ENCODE measurements around the gene KIAA0232. TPM values are rescaled to one million over a fixed set of nuclear protein-coding genes. Genes with fewer than 3 reads are reported as not detected.

Gene KIAA0232
- total and polyA plus RNA-seq, 2 donors, result 10.5 to 12.8 TPM

- DNase-seq (ENCODE audit: low read depth in 6 of 9, low spot score in 9 of 9), result no peak
- Histone ChIP-seq H3K4me3 (ENCODE audit: low read length in 2 of 2) (no peak overlapping the region), H3K4me1 (ENCODE audit: control insufficient read depth in 2 of 2, insufficient read depth in 2 of 2, low read length in 2 of 2) (no peaks in the 10 kb centered on the region), H3K9me3 (ENCODE audit: control insufficient read depth in 2 of 2, insufficient read depth in 1 of 2, low read length in 1 of 2) (no peaks in the 10 kb centered on the region), H3K27ac (ENCODE audit: low read depth in 1 of 2, low read length in 1 of 2) (no peak overlapping the region), H3K27me3 (ENCODE audit: control insufficient read depth in 2 of 2, insufficient read depth in 1 of 2, low read length in 1 of 2) (no peaks in the 10 kb centered on the region), H3K36me3 (ENCODE audit: control insufficient read depth in 2 of 2, insufficient read depth in 2 of 2, low read length in 1 of 2) (no peaks in the 10 kb centered on the region)
- 94% methylated on average over 2 of the region's 2 CpGs for WGBS
These were observed 25.7 kb downstream of the KIAA0232 start for GRCh38 chr4:6808259-6808658.

- H3K27me3 ChIP-seq (ENCODE audit: control insufficient read depth in 2 of 2, insufficient read depth in 1 of 2, low read length in 1 of 2), result no peaks in the 10 kb centered on the region
- H3K36me3 ChIP-seq (ENCODE audit: control insufficient read depth in 2 of 2, insufficient read depth in 2 of 2, low read length in 1 of 2), result no peaks in the 10 kb centered on the region
- no peaks in the 10 kb centered on the region for H3K4me1 ChIP-seq (ENCODE audit: control insufficient read depth in 2 of 2, insufficient read depth in 2 of 2, low read length in 2 of 2)
- no peaks in the 10 kb centered on the region for H3K9me3 ChIP-seq (ENCODE audit: control insufficient read depth in 2 of 2, insufficient read depth in 1 of 2, low read length in 1 of 2)
- no peak overlapping the region for H3K4me3 ChIP-seq (ENCODE audit: low read length in 2 of 2)
- H3K27ac ChIP-seq (ENCODE audit: low read depth in 1 of 2, low read length in 1 of 2), result no peak overlapping the region
- 96% methylated on average over 6 of the region's 6 CpGs for WGBS
- DNase-seq (ENCODE audit: low read depth in 6 of 9, low spot score in 9 of 9), result no peak
These were observed 28.6 kb downstream of the KIAA0232 start for GRCh38 chr4:6811165-6811564.

- Histone ChIP-seq H3K27ac (ENCODE audit: low read depth in 1 of 2, low read length in 1 of 2) (no peak overlapping the region), H3K4me1 (ENCODE audit: control insufficient read depth in 2 of 2, insufficient read depth in 2 of 2, low read length in 2 of 2) (no peaks in the 10 kb centered on the region), H3K9me3 (ENCODE audit: control insufficient read depth in 2 of 2, insufficient read depth in 1 of 2, low read length in 1 of 2) (no peaks in the 10 kb centered on the region), H3K36me3 (ENCODE audit: control insufficient read depth in 2 of 2, insufficient read depth in 2 of 2, low read length in 1 of 2) (no peaks in the 10 kb centered on the region), H3K27me3 (ENCODE audit: control insufficient read depth in 2 of 2, insufficient read depth in 1 of 2, low read length in 1 of 2) (no peaks in the 10 kb centered on the region), H3K4me3 (ENCODE audit: low read length in 2 of 2) (no peak overlapping the region)
- DNase-seq (ENCODE audit: low read depth in 6 of 9, low spot score in 9 of 9), result no peak
These were observed 30.2 kb downstream of the KIAA0232 start for GRCh38 chr4:6812766-6813165.

GRCh38 chr4:6813725-6814124 lies 31.2 kb downstream of the KIAA0232 start:
- no peaks in the 10 kb centered on the region for H3K9me3 ChIP-seq (ENCODE audit: control insufficient read depth in 2 of 2, insufficient read depth in 1 of 2, low read length in 1 of 2)
- no peak for DNase-seq (ENCODE audit: low read depth in 6 of 9, low spot score in 9 of 9)
- no peak overlapping the region for H3K27ac ChIP-seq (ENCODE audit: low read depth in 1 of 2, low read length in 1 of 2)
- H3K27me3 ChIP-seq (ENCODE audit: control insufficient read depth in 2 of 2, insufficient read depth in 1 of 2, low read length in 1 of 2), result no peaks in the 10 kb centered on the region
- WGBS, result 99% methylated on average over 3 of the region's 3 CpGs
- H3K4me1 ChIP-seq (ENCODE audit: control insufficient read depth in 2 of 2, insufficient read depth in 2 of 2, low read length in 2 of 2), result no peaks in the 10 kb centered on the region
- H3K4me3 ChIP-seq (ENCODE audit: low read length in 2 of 2), result no peak overlapping the region
- peaks cover 0 to 6% of the 10 kb centered on the region in 2 donors for H3K36me3 ChIP-seq (ENCODE audit: control insufficient read depth in 2 of 2, insufficient read depth in 2 of 2, low read length in 1 of 2)

DNA sequence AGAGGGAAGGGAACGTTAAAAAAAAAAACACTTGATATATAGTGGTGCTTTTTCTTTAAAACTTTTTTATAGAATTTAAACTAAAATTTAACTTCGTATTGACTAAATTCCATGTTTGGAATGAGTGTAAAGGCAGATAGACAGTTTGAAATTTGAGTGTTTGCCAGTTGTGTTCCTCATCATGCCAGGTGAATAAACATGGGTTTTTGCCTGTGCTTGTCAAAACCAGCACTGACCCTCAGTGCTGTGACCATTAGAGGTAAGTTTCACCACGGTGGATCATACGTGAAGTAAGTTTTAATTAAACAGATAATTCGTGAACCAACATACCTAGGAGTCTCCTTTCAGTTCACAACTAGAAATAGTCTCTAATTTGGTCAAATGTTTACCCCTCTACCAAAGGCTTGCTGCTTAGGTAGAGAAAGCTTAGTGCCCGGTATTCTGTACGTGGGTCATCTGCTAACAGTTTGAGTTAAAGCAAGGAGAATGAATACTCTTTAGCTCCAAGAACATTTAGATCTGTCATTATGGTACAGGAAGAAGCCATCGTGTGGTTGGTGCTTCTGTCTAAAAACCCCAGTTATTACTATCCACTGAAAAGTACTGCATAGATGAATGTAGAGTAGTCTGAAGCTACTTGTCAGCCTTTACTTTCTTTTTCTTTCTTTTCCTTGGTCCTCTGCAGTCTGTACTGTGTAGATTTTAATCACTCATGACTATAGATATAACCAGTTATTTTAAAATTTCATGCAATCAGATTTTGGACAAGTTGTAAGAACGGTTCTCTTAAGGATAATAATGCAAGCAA lies 32.7 kb downstream of the KIAA0232 start:
- Histone ChIP-seq H3K27ac (ENCODE audit: low read depth in 1 of 2, low read length in 1 of 2) (no peak overlapping the region), H3K4me1 (ENCODE audit: control insufficient read depth in 2 of 2, insufficient read depth in 2 of 2, low read length in 2 of 2) (no peaks in the 10 kb centered on the region), H3K27me3 (ENCODE audit: control insufficient read depth in 2 of 2, insufficient read depth in 1 of 2, low read length in 1 of 2) (no peaks in the 10 kb centered on the region), H3K9me3 (ENCODE audit: control insufficient read depth in 2 of 2, insufficient read depth in 1 of 2, low read length in 1 of 2) (no peaks in the 10 kb centered on the region), H3K36me3 (ENCODE audit: control insufficient read depth in 2 of 2, insufficient read depth in 2 of 2, low read length in 1 of 2) (peaks cover 0 to 6% of the 10 kb centered on the region in 2 donors), H3K4me3 (ENCODE audit: low read length in 2 of 2) (no peak overlapping the region)
- DNase-seq (ENCODE audit: low read depth in 6 of 9, low spot score in 9 of 9), result no peak
- WGBS, result 95% methylated on average over 9 of the region's 9 CpGs

DNA sequence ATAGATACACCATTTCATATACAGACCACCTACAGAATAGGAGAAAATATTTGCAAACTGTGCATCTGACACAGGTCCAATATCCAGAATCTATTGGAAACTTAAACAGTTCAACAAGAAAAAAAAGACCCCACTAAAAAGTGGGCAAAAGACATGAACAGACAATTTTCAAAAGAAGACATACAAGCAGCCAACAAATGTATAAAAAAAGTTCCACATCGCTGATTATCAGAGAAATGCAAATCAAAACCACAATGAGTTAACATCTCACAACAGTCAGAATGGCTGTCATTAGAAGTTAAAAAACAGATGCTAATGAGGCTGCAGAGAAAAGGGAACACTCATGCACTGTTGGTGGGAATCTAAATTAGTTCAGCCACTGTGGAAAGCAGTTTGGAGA lies 36.8 kb downstream of the KIAA0232 start:
- DNase-seq (ENCODE audit: low read depth in 6 of 9, low spot score in 9 of 9), result no peak
- Histone ChIP-seq H3K9me3 (ENCODE audit: control insufficient read depth in 2 of 2, insufficient read depth in 1 of 2, low read length in 1 of 2) (peaks cover 0 to 3% of the 10 kb centered on the region in 2 donors), H3K36me3 (ENCODE audit: control insufficient read depth in 2 of 2, insufficient read depth in 2 of 2, low read length in 1 of 2) (peaks cover 2 to 7% of the 10 kb centered on the region in 2 donors), H3K27me3 (ENCODE audit: control insufficient read depth in 2 of 2, insufficient read depth in 1 of 2, low read length in 1 of 2) (no peaks in the 10 kb centered on the region), H3K4me3 (ENCODE audit: low read length in 2 of 2) (no peak overlapping the region), H3K4me1 (ENCODE audit: control insufficient read depth in 2 of 2, insufficient read depth in 2 of 2, low read length in 2 of 2) (no peaks in the 10 kb centered on the region), H3K27ac (ENCODE audit: low read depth in 1 of 2, low read length in 1 of 2) (no peak overlapping the region)
- 94% methylated on average over 1 of the region's 1 CpG for WGBS

DNA sequence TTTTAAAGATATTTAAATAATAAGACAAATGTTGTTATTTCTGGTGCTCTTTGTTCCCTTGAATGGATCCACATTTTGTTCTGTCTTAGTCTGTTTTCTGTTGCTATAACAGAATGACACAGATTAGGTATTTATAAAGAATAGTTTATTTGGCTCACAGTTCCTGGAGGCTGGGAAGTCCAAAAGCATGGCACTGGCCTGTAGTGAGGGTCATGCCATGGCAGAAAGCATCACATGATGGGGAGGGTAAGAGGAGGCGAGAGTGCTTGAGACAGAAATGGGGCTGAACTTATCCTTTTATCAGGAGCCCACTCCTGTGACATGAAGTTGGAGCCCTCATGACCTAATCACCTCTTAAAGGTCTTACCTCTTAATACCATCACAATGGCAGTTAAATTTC lies 38.2 kb downstream of the KIAA0232 start:
- Histone ChIP-seq H3K4me3 (ENCODE audit: low read length in 2 of 2) (no peak overlapping the region), H3K9me3 (ENCODE audit: control insufficient read depth in 2 of 2, insufficient read depth in 1 of 2, low read length in 1 of 2) (peaks cover 0 to 3% of the 10 kb centered on the region in 2 donors), H3K36me3 (ENCODE audit: control insufficient read depth in 2 of 2, insufficient read depth in 2 of 2, low read length in 1 of 2) (peaks cover 11 to 17% of the 10 kb centered on the region in 2 donors), H3K27ac (ENCODE audit: low read depth in 1 of 2, low read length in 1 of 2) (no peak overlapping the region), H3K4me1 (ENCODE audit: control insufficient read depth in 2 of 2, insufficient read depth in 2 of 2, low read length in 2 of 2) (no peaks in the 10 kb centered on the region), H3K27me3 (ENCODE audit: control insufficient read depth in 2 of 2, insufficient read depth in 1 of 2, low read length in 1 of 2) (no peaks in the 10 kb centered on the region)
- 100% methylated on average over 1 of the region's 1 CpG for WGBS
- no peak for DNase-seq (ENCODE audit: low read depth in 6 of 9, low spot score in 9 of 9)

- Histone ChIP-seq H3K4me1 (ENCODE audit: control insufficient read depth in 2 of 2, insufficient read depth in 2 of 2, low read length in 2 of 2) (no peaks in the 10 kb centered on the region), H3K9me3 (ENCODE audit: control insufficient read depth in 2 of 2, insufficient read depth in 1 of 2, low read length in 1 of 2) (peaks cover 0 to 3% of the 10 kb centered on the region in 2 donors), H3K27ac (ENCODE audit: low read depth in 1 of 2, low read length in 1 of 2) (no peak overlapping the region), H3K4me3 (ENCODE audit: low read length in 2 of 2) (no peak overlapping the region), H3K36me3 (ENCODE audit: control insufficient read depth in 2 of 2, insufficient read depth in 2 of 2, low read length in 1 of 2) (peaks cover 24 to 35% of the 10 kb centered on the region in 2 donors), H3K27me3 (ENCODE audit: control insufficient read depth in 2 of 2, insufficient read depth in 1 of 2, low read length in 1 of 2) (no peaks in the 10 kb centered on the region)
- DNase-seq (ENCODE audit: low read depth in 6 of 9, low spot score in 9 of 9), result no peak
- 95% methylated on average over 2 of the region's 2 CpGs for WGBS
These were observed 41.5 kb downstream of the KIAA0232 start for GRCh38 chr4:6824071-6824470.

DNA sequence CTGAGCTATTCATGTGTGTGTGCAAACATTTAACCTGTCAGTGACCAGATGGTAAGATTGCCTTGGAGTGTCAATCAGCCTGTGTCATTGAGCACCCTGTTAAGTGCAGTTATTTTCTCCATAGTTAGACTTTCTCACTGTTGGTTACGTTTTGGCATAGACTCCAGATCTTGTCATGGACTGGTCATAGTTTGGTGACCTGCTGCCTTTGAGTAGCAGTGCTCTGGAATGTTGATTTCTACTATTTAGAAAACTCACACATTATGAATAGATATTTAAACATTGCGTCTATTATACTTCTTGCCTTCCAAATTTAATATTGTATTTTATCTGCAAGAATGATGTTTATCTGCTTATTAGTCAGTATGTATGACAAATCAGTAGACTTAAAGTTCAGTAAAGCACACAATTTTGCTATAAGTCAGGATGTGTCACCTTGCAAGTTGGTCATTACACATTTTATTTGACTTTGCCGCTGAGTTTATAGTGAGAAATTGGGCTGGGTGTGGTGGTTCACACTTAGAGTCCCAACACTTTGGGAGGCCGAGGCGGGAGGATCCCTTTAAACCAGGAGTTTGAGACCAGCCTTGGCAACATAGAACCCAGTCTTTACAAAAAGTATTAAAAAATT lies 42.4 kb downstream of the KIAA0232 start:
- no peak overlapping the region for H3K27ac ChIP-seq (ENCODE audit: low read depth in 1 of 2, low read length in 1 of 2)
- peaks cover 29 to 44% of the 10 kb centered on the region in 2 donors for H3K36me3 ChIP-seq (ENCODE audit: control insufficient read depth in 2 of 2, insufficient read depth in 2 of 2, low read length in 1 of 2)
- 96% methylated on average over 5 of the region's 5 CpGs for WGBS
- H3K27me3 ChIP-seq (ENCODE audit: control insufficient read depth in 2 of 2, insufficient read depth in 1 of 2, low read length in 1 of 2), result no peaks in the 10 kb centered on the region
- no peak for DNase-seq (ENCODE audit: low read depth in 6 of 9, low spot score in 9 of 9)
- H3K9me3 ChIP-seq (ENCODE audit: control insufficient read depth in 2 of 2, insufficient read depth in 1 of 2, low read length in 1 of 2), result peaks cover 0 to 3% of the 10 kb centered on the region in 2 donors
- no peaks in the 10 kb centered on the region for H3K4me1 ChIP-seq (ENCODE audit: control insufficient read depth in 2 of 2, insufficient read depth in 2 of 2, low read length in 2 of 2)
- H3K4me3 ChIP-seq (ENCODE audit: low read length in 2 of 2), result no peak overlapping the region

Data from thymus (tissue), 11 donors.